ENCODE data around the gene CREB3. TPM values are rescaled to one million over a fixed set of nuclear protein-coding genes. Genes with fewer than 3 reads are reported as not detected.
A peak's percentile ranks its signal among the peaks of the same experiment; 100 is the strongest.

Gene CREB3
- total and polyA plus RNA-seq, 9 of the 15 experiments (the other 6 are each of a cell fraction or from before 2014, with no cell fraction given) = 5.7 to 18.3 (median 14.9) TPM

GRCh38 chr9:35728041-35728971 is 4.2 kb upstream of the CREB3 start:
- peaks cover 74% of the 10 kb centered on the region for H3K79me2 ChIP-seq (ENCODE audit: control insufficient read depth, insufficient read depth, low read length)
- H3K4me3 ChIP-seq = peak overlapping the region; percentile 85
- intact Hi-C loops (cut with micrococcal nuclease) (loop anchor here (2.0 kb wide), 1 partner anchor 32 kb away; no protein-coding TSS in a partner anchor), in situ Hi-C loops (cut with MboI) (no loop called here)
- H4K20me1 ChIP-seq (replicated peaks; ENCODE audit: control insufficient read depth, insufficient read depth, low read length) = peaks cover 11% of the 10 kb centered on the region; the same call in 1 of the 2 replicates
- peak; percentile 24 to 85 (median 46) for DNase-seq (ENCODE audit: extremely low read depth in 1 of 4, low spot score in 3 of 4)
- peaks cover 54% of the 10 kb centered on the region for H3K36me3 ChIP-seq (ENCODE audit: control insufficient read depth, insufficient read depth, low read length)
- WGBS (ENCODE audit: insufficient coverage, low coverage, missing lambda C conversion rate) = 0% methylated on average over 10 of the region's 10 CpGs
- POLR2A ChIA-PET = interaction anchor here (0.6 to 3.0 kb wide), 18 partner anchors 10 to 651 kb away, joined by 3 to 21 read pairs (median 4); partner anchors contain the start of genes ARHGEF39, GBA2 and RGP1
- BruUV-seq (replicated peaks) = no TSS peak
- no peaks in the 10 kb centered on the region for H3K27me3 ChIP-seq (ENCODE audit: control insufficient read depth in 2 of 2, insufficient read depth in 2 of 2, low read length in 2 of 2)
- CTCF ChIA-PET (ENCODE audit: low intra/inter-chr PET ratio) = no interaction called here
- peak overlapping the region; percentile 97 for H3K27ac ChIP-seq (ENCODE audit: extremely low read depth, low read depth, low read length)
- H3K9me1 ChIP-seq (ENCODE audit: control insufficient read depth, insufficient read depth, low read length) = peaks cover 8% of the 10 kb centered on the region
- peak; percentile 88 for FAIRE-seq
- no peaks in the 10 kb centered on the region for H3K9me3 ChIP-seq (replicated peaks; ENCODE audit: control insufficient read depth, insufficient read depth, low read depth, low read length)
- peak overlapping the region; percentile 94 for H3K4me2 ChIP-seq (ENCODE audit: insufficient read depth, low read length)
- peak overlapping the region; percentile 85 to 87 for H3K9ac ChIP-seq (ENCODE audit: insufficient read depth in 1 of 2, low read depth in 2 of 2, low read length in 2 of 2)
- peaks cover 35 to 37% of the 10 kb centered on the region in 2 experiments for H3K4me1 ChIP-seq (replicated peaks in 1 of 2; ENCODE audit: control insufficient read depth in 2 of 2, insufficient read depth in 2 of 2, low read length in 2 of 2)
- no peak overlapping the region for H2AFZ ChIP-seq (ENCODE audit: low read depth, low read length)
- ATAC-seq = peak; percentile 48
- TF ChIP-seq ZNF146 (CRISPR knock-in tag; IDR thresholded peaks at IDR 0.05; ENCODE audit: unreplicated experiment) (no peak), BRD4 (IDR thresholded peaks at IDR 0.05) (no peak), NUFIP1 (IDR thresholded peaks at IDR 0.05; ENCODE audit: partially characterized antibody) (no peak), CCNT2 (IDR thresholded peaks at IDR 0.05; ENCODE audit: borderline replicate concordance, extremely low read depth, insufficient read length, low read depth, low read length) (peak; percentile 92), TCFL5 (CRISPR knock-in tag; conservative IDR thresholded peaks at IDR 0.05) (no peak), SAFB2 (IDR thresholded peaks at IDR 0.05; ENCODE audit: borderline replicate concordance, low read depth, low read length, severe bottlenecking) (no peak), THRAP3 (IDR thresholded peaks at IDR 0.05; ENCODE audit: borderline replicate concordance) (no peak), ZNF274 (IDR thresholded peaks at IDR 0.05; ENCODE audit: borderline replicate concordance, low read depth, low read length) (no peak), DLX4 (CRISPR knock-in tag; IDR thresholded peaks at IDR 0.05) (no peak), RNF219 (CRISPR knock-in tag; IDR thresholded peaks at IDR 0.05) (no peak), CXXC5 (CRISPR knock-in tag; IDR thresholded peaks at IDR 0.05) (peak; percentile 66), TBP (optimal IDR thresholded peaks at IDR 0.05; ENCODE audit: low read depth, low read length) (peak; percentile 53), GABPA (tag; conservative IDR thresholded peaks at IDR 0.05; ENCODE audit: low read depth) (0 out of 2 replicates have a peak, but pooled peaks have one; percentile 49), RCOR1 (IDR thresholded peaks at IDR 0.05; ENCODE audit: borderline replicate concordance in 1 of 2, low read depth in 2 of 2, low read length in 2 of 2) (peak; percentile 47 to 90; a peak in 3 of 4 replicates), CGGBP1 (CRISPR knock-in tag; IDR thresholded peaks at IDR 0.05) (no peak), NCOR1 (IDR thresholded peaks at IDR 0.05) (peak; percentile 96), MTA1 (IDR thresholded peaks at IDR 0.05; ENCODE audit: borderline replicate concordance) (peak; percentile 80), XRCC3 (IDR thresholded peaks at IDR 0.05) (no peak)
